GM10847 (cell line): ENCODE measurements around the gene CCDC78.

Experiments used
- POLR2A ChIP-seq: IDR thresholded peaks from 2 replicates; pipeline ENCODE4 v1.6.1; 2011; ENCODE audit not compliant: insufficient read length; ENCODE audit errors: extremely low read depth

The CCDC78 gene

GRCh38 chr16:711548-712320 is 14.5 kb downstream of the CCDC78 start:
- TF ChIP-seq POLR2A, result no peak

- TF ChIP-seq POLR2A, result no peak
These were observed 15.2 kb downstream of the CCDC78 start for GRCh38 chr16:711084-711483.

- TF ChIP-seq POLR2A, result no peak
These were observed 15.7 kb downstream of the CCDC78 start for GRCh38 chr16:710500-711075.

- no peak for TF ChIP-seq POLR2A
These were observed 16.4 kb downstream of the CCDC78 start for GRCh38 chr16:709566-710499.

GRCh38 chr16:708959-709358 is 17.3 kb downstream of the CCDC78 start:
- TF ChIP-seq POLR2A, result no peak

- no peak for TF ChIP-seq POLR2A
These were observed 18.2 kb downstream of the CCDC78 start for GRCh38 chr16:708019-708418.

GRCh38 chr16:707062-707538 is 19.1 kb downstream of the CCDC78 start:
- no peak for TF ChIP-seq POLR2A

- TF ChIP-seq POLR2A, result no peak
These were observed 19.8 kb downstream of the CCDC78 start for GRCh38 chr16:706189-707061.

GRCh38 chr16:705431-706188 is 20.6 kb downstream of the CCDC78 start, which contains the start of gene FBXL16:
Gene FBXL16, minus strand, starts transcription at chr16:705801. Its CDS starts 8,396 bp downstream, at chr16:697405.
- no peak for TF ChIP-seq POLR2A

- TF ChIP-seq POLR2A, result no peak
These were observed 21.5 kb downstream of the CCDC78 start for GRCh38 chr16:704552-705380.

GRCh38 chr16:704047-704446 is 22.2 kb downstream of the CCDC78 start:
- no peak for TF ChIP-seq POLR2A

GRCh38 chr16:703406-703805 is 22.8 kb downstream of the CCDC78 start:
- TF ChIP-seq POLR2A, result no peak

- no peak for TF ChIP-seq POLR2A
These were observed 23.9 kb downstream of the CCDC78 start for GRCh38 chr16:702341-702740.
